Right kidney (tissue), 9 donors: Measurements from ENCODE around the gene ZMYM5.
"Not testable (repeated sequence)": the region's sequence is repeated elsewhere in the genome, so short reads cannot be mapped to it uniquely, and the experiment has no call there.

Source experiments
- DNase-seq: peaks from one replicate; pipeline ENCODE4 v3.0.0-alpha.2; 2016
- long read RNA-seq, 8 donors: transcript quantifications; one replicate each; lab custom pipeline, GENCODE V29; 2026

ZMYM5 gene
- long read RNA-seq, donor 1, partial matches to known transcripts: 14 of 14 reads
- long read RNA-seq, donor 1, other reads (novel, unspliced or antisense): 0 of 14 reads
- long read RNA-seq, donor 2, partial matches to known transcripts: 22 of 24 reads
- long read RNA-seq, donor 2, other reads (novel, unspliced or antisense): 0 of 24 reads
- long read RNA-seq, donor 3, partial matches to known transcripts: 7 of 9 reads
- long read RNA-seq, donor 3, other reads (novel, unspliced or antisense): 0 of 9 reads
- long read RNA-seq, donor 4, partial matches to known transcripts: 67 of 68 reads
- long read RNA-seq, donor 4, other reads (novel, unspliced or antisense): 0 of 68 reads
- long read RNA-seq, donor 5, partial matches to known transcripts: 62 of 64 reads
- long read RNA-seq, donor 5, other reads (novel, unspliced or antisense): 0 of 64 reads
- long read RNA-seq, donor 6, partial matches to known transcripts: 0 of 3 reads
- long read RNA-seq, donor 6, other reads (novel, unspliced or antisense): 0 of 3 reads
- long read RNA-seq, donor 7, partial matches to known transcripts: 22 of 24 reads
- long read RNA-seq, donor 7, other reads (novel, unspliced or antisense): 0 of 24 reads
- long read RNA-seq, donor 8, partial matches to known transcripts: 11 of 13 reads
- long read RNA-seq, donor 8, other reads (novel, unspliced or antisense): 0 of 13 reads

- peak; percentile 96 for DNase-seq
Observed at GRCh38 chr13:19863323-19864023, at the start of gene ZMYM5. ZMYM5 (minus strand) TSS chr13:19863649; CDS start chr13:19852180, 11,469 bp downstream.

DNA sequence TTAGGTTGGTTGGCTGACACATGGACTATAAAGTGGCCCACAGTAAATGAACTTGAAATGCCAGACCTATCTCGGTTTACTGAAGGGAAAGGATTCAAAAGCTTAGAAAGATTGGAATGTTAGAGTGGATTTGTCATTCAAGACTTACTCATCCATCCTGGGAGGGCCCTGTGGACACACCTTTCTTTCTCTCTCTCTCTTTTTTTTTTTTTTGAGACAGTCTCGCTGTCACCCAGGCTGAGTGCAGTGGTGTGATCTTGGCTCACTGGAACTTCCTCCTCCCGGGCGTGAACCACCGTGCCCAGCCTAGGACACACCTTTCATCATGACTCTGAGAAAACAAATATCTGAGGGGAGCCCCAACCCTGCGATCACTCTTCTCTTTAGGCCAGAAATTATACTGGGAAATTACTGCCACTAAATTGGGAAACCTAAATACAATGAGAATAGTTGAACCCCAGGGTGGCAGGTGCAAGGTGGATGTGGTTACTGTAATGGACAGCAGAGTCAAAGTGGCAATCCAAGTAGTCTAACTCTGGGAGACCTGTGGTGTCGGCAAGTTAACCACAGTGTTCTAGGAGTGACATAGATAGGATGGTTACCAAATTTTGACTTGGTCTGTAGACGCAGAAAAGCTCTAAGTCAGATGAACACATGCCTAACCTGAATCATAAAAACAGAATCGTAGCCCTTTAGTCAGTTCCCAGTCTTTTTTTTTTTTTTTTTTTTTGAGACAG lies 47.1 kb upstream of the ZMYM5 start:
- no peak for DNase-seq

- no peak for DNase-seq
Observed at GRCh38 chr13:19908350-19908986, 45.0 kb upstream of the ZMYM5 start.

DNA sequence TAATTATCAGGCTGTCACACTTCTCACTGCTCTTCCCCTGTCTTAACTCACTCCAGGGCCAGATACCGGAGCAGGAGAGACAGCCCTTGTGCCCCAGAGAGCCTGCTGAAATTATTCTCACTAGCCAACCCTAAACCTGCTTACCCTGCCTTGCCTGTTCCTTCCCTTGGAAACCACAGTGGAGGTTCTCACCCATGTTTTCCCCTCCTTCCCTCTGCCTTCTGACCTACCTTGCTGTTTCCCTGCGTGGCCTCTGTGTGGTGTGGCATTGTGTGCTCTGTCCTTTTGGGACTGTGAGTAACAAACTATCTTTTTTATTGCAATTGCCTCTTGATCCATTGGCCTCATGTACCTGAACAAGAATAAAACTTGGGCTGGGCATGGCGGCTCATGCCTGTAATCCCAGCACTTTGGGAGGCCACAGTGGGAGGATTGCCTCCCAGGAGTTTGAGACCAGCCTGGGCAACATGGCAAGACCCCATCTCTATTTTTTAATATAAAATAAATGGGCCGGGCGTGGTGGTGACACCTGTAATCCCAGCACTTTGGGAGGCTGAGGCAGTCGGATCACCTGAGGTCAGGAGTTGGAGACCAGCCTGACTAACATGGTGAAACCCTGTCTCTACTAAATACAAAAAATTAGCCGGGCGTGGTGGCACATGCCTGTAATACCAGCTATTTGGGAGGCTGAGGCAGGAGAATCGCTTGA lies 42.2 kb upstream of the ZMYM5 start:
- not testable (repeated sequence) for DNase-seq

GRCh38 chr13:19890030-19890429 lies 26.6 kb upstream of the ZMYM5 start:
- no peak for DNase-seq

GRCh38 chr13:19888799-19889198 lies 25.4 kb upstream of the ZMYM5 start:
- DNase-seq: no peak

DNA sequence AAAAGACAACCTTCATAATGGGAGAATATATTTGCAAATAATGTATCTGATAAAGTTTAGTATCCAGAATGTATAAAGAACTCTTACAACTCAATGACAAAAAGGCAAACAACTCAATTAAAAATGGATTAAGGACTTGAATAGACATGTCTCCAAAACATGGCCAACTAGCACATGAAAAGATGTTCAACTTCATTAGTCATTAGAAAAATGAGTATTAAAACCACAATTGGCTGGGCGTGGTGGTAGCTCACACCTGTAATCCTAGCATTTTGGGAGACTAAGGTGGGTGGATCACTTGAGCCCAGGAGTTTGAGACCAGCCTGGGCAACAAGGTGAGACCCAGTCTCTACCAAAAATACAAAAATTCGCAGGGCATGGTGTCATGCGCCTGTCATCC lies 18.8 kb upstream of the ZMYM5 start:
- DNase-seq: no peak

- no peak for DNase-seq
Observed at GRCh38 chr13:19881641-19882040, 18.2 kb upstream of the ZMYM5 start.

DNA sequence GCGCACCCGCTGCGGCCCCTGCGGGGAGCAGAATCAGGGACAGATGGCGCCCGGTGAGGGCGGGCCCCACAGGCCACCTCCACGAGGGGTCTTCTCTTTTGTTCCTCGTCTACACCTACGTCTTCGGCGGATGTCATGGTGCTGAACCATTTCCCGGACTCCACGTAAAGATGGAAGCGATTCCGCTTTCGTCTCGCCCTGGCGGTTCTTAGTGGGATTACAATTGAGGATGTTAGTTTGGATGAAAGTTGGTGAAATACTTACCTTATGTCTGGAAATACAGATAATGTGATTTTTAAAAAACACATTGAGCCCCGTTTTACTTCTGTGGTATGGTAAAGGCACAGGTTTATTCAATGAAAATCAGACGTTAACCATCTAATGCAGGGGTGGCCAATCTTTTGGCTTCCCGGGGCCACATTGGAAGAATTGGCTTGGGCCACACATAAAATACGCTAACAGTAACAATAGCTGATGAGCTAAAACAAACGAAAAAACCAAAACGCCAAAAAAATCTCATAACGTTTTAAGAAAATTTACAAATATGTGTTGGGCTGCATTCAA lies 1.4 kb upstream of the ZMYM5 start:
- no peak for DNase-seq

- peak; percentile 100 for DNase-seq
Observed at GRCh38 chr13:19864024-19864745, 736 bp upstream of the ZMYM5 start.

GRCh38 chr13:19862481-19863313 lies 752 bp downstream of the ZMYM5 start:
- DNase-seq: peak; percentile 82

GRCh38 chr13:19861762-19862161 lies 1.7 kb downstream of the ZMYM5 start:
- no peak for DNase-seq

DNA sequence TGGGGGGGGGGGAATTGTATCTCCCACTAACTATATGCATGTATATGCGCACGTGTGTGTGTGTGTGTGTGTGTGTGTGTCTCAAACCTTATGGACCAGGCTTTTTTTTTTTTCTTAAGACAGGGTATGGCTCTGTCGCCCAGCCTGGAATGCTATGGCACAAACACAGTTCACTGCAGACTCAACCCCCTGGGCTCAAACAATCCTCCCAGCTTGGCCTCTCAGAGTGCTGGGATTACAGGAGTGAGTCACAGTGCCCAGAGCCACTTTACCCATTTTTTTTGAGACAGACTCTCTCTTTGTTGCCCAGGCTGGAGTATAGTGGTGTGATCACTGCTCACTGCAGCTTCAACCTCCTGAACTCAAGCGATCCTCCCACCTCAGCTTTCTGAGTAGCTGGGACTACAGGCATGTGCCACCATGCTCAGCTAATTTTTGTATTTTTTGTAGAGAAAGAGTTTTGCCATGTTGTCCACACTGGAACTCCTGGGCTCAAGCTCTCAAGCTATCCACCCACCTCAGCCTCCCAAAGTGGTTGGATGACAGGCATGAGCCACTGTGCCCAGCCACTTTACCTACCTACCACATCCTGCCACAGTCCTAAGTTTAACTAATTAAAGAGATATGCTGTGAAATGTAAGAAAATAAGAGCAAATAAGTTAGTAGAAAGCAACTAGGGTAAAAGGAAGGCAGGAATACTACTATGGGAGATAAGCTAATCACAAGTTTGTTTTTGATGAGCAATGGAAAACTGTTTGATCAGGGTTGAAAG lies 2.4 kb downstream of the ZMYM5 start:
- DNase-seq: peak; percentile 2

DNA sequence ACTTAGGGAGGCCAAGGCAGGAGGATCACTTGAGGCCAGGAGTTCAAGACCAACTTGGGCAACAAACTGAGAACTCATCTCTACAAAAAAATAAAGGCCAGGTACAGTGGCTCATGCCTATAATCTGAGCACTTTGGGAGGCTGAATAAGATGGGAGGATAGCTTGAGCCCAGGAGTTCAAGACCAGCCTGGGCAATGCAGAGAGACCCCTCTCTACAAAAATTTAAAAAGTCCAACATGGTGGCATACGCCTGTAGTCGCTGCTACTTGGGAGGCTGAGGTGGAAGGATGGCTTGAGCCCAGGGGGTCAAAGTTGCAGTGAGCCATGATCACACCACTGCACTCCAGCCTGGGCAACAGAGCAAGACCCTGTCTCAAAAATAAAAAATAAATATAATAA lies 5.8 kb downstream of the ZMYM5 start:
- not testable (repeated sequence) for DNase-seq

DNA sequence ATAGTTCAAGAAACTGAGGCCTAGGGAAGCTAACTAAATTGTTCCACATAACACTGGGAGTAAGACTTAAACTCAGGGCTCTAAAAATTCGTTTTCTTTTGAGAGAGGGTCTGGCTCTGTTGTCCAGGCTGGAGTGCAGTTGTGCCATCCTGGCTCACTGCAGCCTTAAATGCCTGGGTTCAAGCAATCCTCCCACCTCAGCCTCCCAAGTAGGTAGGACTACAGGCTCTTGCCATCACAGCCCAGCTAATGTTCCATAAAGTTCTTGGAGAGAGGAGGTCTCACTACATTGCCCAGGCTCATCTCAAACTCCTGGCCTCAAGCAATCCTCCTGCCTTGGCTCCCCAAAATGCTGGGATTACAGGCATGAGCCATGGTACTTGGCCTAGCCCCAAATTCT lies 10.7 kb downstream of the ZMYM5 start:
- DNase-seq: no peak

GRCh38 chr13:19845758-19846157 lies 17.7 kb downstream of the ZMYM5 start:
- no peak for DNase-seq

GRCh38 chr13:19838865-19839275 lies 24.6 kb downstream of the ZMYM5 start:
- DNase-seq: no peak

GRCh38 chr13:19836472-19836871 lies 27.0 kb downstream of the ZMYM5 start:
- no peak for DNase-seq
